Myocyte (in vitro differentiated cells): ENCODE measurements around the gene DNMT3L. TPM values are rescaled to one million over a fixed set of nuclear protein-coding genes. Genes with fewer than 3 reads are reported as not detected.
A peak's percentile ranks its signal among the peaks of the same experiment; 100 is the strongest.
"Not testable (repeated sequence)": the region's sequence is repeated elsewhere in the genome, so short reads cannot be mapped to it uniquely, and the experiment has no call there.

ENCODE experiments used
- DNase-seq: peaks from one replicate; pipeline ENCODE4 v3.0.0-alpha.2; 2012; ENCODE audit warnings: low read depth
- total RNA-seq: library from RNA; depleted of rRNA; stranded (reverse); fragments of >200 nt; gene quantifications from 2 replicates; pipeline ENCODE4 v1.2.3, GENCODE V29; 2014

DNMT3L gene
- total RNA-seq, 1 donor from 2014 or later, result not detected

GRCh38 chr21:44295163-44295573 lies 33.5 kb upstream of the DNMT3L start:
- DNase-seq, result peak; percentile 91

GRCh38 chr21:44294391-44295162 lies 32.9 kb upstream of the DNMT3L start:
- DNase-seq, result no peak

DNA sequence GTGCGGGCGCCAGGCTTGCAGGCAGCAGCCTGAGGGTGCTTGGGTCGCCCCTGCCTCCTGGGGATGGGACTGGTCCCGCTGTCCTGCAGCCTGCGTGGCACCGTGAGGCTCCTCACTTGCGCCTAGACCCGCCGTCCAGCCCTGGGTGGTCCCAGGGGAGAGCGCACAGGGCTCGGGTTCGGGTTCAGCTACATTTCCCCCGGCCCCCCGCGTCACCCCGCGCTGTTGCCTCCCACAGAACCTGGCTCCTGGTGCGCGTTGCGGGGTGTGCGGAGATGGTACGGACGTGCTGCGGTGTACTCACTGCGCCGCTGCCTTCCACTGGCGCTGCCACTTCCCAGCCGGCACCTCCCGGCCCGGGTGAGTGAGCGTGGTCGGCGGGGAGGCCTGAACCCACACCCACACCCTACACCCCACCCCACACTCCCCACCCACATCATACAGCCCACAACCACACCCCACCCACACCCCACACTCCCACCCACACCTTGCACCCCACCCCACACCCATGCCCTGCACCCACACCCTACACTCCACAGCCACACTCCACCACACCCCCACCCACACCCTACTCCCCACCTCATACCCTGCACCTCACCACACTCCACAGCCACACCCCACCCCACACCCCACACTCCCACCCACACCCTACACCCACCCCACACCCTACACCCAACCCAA lies 32.0 kb upstream of the DNMT3L start:
- no peak for DNase-seq

- DNase-seq, result no peak
These were observed 31.1 kb upstream of the DNMT3L start for GRCh38 chr21:44292812-44293195.

GRCh38 chr21:44291936-44292811 lies 30.5 kb upstream of the DNMT3L start:
- no peak for DNase-seq

DNA sequence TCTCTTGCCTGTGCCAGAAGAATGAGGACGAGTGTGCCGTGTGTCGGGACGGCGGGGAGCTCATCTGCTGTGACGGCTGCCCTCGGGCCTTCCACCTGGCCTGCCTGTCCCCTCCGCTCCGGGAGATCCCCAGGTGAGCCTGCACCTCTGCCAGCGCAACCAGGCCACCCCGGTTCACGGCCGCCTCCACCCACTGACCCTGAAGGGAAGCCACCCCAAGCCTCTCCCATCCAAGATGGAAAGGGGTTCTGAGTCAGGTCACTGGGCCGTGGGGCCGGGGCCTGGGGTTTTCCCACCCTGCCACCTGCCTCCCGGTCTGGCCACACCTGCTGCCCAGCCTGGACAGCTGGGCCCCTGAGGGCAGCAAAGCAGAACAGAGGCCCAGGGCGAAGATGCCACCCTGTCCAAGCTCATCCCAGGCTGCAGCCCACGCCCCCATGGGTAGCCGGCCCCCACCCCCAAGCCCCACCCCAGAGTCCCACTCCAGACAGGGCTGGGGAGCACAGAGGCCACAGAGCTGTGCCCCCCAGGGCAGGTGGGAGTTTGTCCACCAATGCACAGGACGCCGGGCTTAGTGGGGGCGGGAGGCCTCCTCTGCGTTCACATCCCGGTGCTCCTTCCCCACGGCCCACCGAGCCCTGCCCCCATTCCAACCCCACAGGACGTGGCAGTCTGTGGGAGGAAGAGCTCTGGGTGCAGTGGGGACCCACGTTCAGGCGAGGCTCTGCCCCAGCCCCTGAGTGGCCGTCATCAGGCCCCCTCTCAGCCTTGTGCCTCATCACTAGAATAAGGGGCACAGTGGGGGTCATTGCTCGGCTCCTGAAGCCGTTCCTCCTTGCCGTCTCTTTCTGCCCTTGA lies 29.6 kb upstream of the DNMT3L start:
- DNase-seq, result peak; percentile 62

- DNase-seq, result no peak
These were observed 28.8 kb upstream of the DNMT3L start for GRCh38 chr21:44290327-44291077.

DNA sequence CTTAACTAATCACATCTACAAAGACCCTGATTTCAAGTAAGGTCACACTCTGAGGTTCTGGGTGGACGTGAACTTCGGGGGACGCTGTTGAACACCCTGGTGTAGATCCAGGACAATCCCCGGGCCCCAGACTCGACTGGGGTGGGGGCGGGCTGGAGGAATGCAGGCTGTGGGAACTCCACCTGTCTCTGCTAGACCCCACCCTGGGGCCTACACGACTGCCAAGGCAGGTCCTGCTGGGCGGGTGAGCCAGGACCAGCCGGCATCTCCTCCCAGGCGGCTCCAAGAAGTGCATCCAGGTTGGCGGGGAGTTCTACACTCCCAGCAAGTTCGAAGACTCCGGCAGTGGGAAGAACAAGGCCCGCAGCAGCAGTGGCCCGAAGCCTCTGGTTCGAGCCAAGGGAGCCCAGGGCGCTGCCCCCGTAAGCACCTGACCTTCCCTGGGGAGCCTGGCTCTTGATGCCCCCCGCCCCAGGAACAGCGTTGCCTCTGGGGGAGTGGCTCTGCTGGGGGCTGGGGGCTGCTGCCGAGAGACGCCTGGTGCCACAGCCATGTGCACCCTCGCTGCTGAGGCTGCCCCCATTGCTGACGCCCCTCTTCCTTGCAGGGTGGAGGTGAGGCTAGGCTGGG lies 27.8 kb upstream of the DNMT3L start:
- DNase-seq, result no peak

- no peak for DNase-seq
These were observed 26.8 kb upstream of the DNMT3L start for GRCh38 chr21:44288251-44289110.

DNA sequence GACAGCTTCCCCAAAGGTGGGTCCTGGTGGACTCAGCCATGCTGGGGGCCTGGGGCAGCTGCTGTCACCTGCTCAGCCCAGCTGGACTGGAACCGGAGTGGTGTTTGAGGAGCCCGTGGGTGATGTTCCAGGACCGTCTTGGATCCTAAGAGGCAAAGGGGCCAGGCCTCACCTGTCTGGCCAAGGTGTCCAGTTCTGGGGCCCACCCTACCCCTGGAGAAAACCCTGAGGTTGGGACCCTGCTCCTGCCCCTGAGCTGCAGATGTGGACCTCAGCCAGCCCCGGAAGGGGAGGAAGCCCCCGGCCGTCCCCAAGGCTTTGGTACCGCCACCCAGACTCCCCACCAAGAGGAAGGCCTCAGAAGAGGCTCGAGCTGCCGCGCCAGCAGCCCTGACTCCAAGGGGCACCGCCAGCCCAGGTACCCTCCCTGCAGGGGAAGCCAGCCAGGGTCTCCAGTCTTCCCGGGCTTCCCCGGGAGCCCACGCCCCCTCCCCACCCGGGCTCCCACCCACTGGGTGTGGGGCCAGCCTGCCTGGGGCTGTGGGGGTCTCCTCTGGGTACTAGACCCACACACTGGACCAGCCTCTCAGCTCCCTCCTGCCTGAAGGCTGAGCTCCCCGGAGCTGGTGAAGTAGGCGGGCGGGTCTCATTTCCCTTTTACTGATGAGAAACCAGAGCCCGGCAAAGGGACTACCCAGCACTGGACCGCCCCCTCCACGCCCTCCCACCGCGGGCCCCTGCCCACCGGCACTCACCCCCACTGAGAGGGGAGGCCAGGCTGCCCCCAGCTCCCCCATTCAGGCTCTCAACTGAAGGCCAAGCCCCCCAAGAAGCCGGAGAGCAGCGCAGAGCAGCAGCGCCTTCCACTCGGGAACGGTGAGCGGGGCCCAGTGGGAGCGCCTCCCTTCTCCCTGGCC lies 25.3 kb upstream of the DNMT3L start:
- DNase-seq, result no peak

GRCh38 chr21:44286086-44286715 lies 24.5 kb upstream of the DNMT3L start:
- no peak for DNase-seq

DNA sequence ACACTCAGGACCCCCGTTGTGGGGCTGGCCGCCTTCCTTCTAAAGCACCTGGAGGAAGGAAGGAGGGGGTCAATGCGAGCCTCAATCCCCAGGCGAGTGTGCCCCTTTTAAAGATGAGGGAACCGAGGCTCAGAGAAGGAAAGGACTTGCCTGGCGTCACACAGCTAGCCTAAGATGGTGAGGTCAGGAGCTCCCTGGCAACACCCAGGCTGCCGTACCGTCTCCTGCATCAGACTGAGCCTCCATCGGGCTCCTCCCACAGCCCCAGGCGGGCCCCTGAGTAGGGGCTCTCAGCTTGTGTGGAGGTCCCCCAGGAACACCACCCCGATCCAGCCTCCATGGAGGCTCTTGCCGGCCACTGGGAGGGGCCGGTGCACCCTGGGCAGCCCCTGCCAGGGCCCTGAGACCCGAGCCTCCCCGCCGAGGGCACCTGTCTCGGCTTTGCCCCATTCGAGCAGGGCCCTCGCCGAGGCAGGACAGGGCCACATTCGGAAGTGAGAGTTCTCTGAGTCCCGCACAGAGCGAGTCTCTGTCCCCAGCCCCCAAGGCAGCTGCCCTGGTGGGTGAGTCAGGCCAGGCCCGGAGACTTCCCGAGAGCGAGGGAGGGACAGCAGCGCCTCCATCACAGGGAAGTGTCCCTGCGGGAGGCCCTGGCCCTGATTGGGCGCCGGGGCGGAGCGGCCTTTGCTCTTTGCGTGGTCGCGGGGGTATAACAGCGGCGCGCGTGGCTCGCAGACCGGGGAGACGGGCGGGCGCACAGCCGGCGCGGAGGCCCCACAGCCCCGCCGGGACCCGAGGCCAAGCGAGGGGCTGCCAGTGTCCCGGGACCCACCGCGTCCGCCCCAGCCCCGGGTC lies 23.7 kb upstream of the DNMT3L start, which contains the start of gene AIRE:
AIRE (plus strand) TSS at position 739 of the 855 bp plus-strand sequence. CDS start 131 bp downstream, outside the sequence.
- DNase-seq, result peak; percentile 80

- DNase-seq, result no peak
These were observed 22.3 kb upstream of the DNMT3L start for GRCh38 chr21:44283948-44284347.

GRCh38 chr21:44283211-44283785 lies 21.6 kb upstream of the DNMT3L start:
- DNase-seq, result not testable (repeated sequence)

DNA sequence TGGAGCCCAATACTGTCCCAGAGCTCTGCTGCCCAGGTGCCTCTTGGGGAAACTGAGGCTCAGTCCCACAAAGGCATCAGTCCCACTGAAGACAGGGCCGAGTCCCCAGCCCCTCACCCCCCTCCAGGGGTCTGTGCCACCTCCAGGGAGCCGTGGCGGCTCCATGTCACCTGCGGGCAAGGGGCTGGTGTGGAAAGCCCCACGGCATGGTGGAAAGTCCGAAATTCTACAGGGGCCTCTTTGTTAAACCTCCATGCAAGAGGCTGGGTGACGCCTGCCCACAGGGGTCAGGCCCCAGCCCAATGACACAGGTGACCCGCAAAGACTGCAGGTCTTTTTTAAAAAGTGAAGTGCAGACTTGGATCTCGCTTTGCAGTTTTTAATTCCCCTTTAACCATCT lies 20.7 kb upstream of the DNMT3L start:
- no peak for DNase-seq

- DNase-seq, result no peak
These were observed 20.1 kb upstream of the DNMT3L start for GRCh38 chr21:44281801-44282200.
